GM23338 (cell line): ENCODE results near the gene SMIM43. TPM values are rescaled to one million over a fixed set of nuclear protein-coding genes. Genes with fewer than 3 reads are reported as not detected.

Experiments
- ATAC-seq: fragments of 200-7000 bp; cut with Tn5 transposase; 3 replicates; pipeline ENCODE4 v1.9.1; 2020
- DNase-seq: peaks from one replicate; pipeline ENCODE4 v3.0.0-alpha.2; 2015; ENCODE audit warnings: low spot score
- H2AFZ ChIP-seq: fragments of 200-600 bp; sonication (generic); 2 replicates; pipeline ENCODE4 v1.8.0; 2016; ENCODE audit warnings: antibody characterized with exemption, mild to moderate bottlenecking, moderate library complexity
- H3F3A ChIP-seq: fragments of 200-600 bp; sonication (generic); replicated peaks from 2 replicates; pipeline ENCODE4 v1.8.0; 2017; ENCODE audit warnings: antibody characterized with exemption, mixed run types, low read depth
- H3K27ac ChIP-seq: fragments of 200-600 bp; sonication (generic); 2 replicates; pipeline ENCODE4 v1.6.1; 2016; ENCODE audit warnings: low read depth
- H3K27me3 ChIP-seq: fragments of 200-600 bp; sonication (generic); 2 replicates; pipeline ENCODE4 v1.8.0; 2016; ENCODE audit warnings: mild to moderate bottlenecking, mixed run types, moderate library complexity; ENCODE audit not compliant: insufficient read depth
- H3K36me3 ChIP-seq: fragments of 200-600 bp; sonication (generic); 2 replicates; pipeline ENCODE4 v1.8.0; 2016; ENCODE audit warnings: mild to moderate bottlenecking; ENCODE audit not compliant: insufficient read depth
- H3K4me1 ChIP-seq: fragments of 200-600 bp; sonication (generic); 2 replicates; pipeline ENCODE4 v1.8.0; 2016; ENCODE audit warnings: mild to moderate bottlenecking, moderate library complexity; ENCODE audit not compliant: insufficient read depth
- H3K4me2 ChIP-seq: fragments of 200-600 bp; sonication (generic); 2 replicates; pipeline ENCODE4 v1.7.1; 2017; ENCODE audit warnings: mixed run types
- H3K4me3 ChIP-seq: fragments of 200-600 bp; sonication (generic); 2 replicates; pipeline ENCODE4 v1.6.1; 2016; ENCODE audit warnings: mixed run types
- H3K79me2 ChIP-seq: fragments of 200-600 bp; sonication (generic); replicated peaks from 2 replicates; pipeline ENCODE4 v1.8.0; 2017; ENCODE audit warnings: mild to moderate bottlenecking; ENCODE audit not compliant: insufficient read depth
- H3K9me2 ChIP-seq: fragments of 200-600 bp; sonication (generic); 2 replicates; pipeline ENCODE4 v1.8.0; 2017; ENCODE audit not compliant: insufficient read depth
- H4K20me1 ChIP-seq: fragments of 200-600 bp; sonication (generic); replicated peaks from 2 replicates; pipeline ENCODE4 v1.8.0; 2017; ENCODE audit warnings: mild to moderate bottlenecking; ENCODE audit not compliant: insufficient read depth
- H3K27ac Mint-ChIP-seq: 2 replicates; pipeline ENCODE4 v1.8.0; 2020; ENCODE audit warnings: inconsistent platforms, mild to moderate bottlenecking, moderate library complexity, mixed read lengths
- H3K27me3 Mint-ChIP-seq: 3 replicates; pipeline ENCODE4 v1.8.0; 2022; ENCODE audit warnings: low read depth, mild to moderate bottlenecking, moderate library complexity, mixed read lengths, inconsistent platforms; ENCODE audit not compliant: insufficient read depth, poor library complexity
- H3K36me3 Mint-ChIP-seq: 3 replicates; pipeline ENCODE4 v1.8.0; 2021; ENCODE audit warnings: low read depth, mild to moderate bottlenecking, inconsistent platforms, moderate library complexity, mixed read lengths
- H3K4me1 Mint-ChIP-seq: 3 replicates; pipeline ENCODE4 v1.8.0; 2020; ENCODE audit warnings: mild to moderate bottlenecking, inconsistent platforms, mixed read lengths
- H3K4me3 Mint-ChIP-seq: 3 replicates; pipeline ENCODE4 v1.8.0; 2021; ENCODE audit warnings: moderate library complexity, mild to moderate bottlenecking, inconsistent platforms, mixed read lengths
- H3K9me3 Mint-ChIP-seq: 3 replicates; pipeline ENCODE4 v1.8.0; 2020; ENCODE audit warnings: moderate library complexity, mild to moderate bottlenecking, inconsistent platforms, mixed read lengths
- CREB1 ChIP-seq: fragments of 250-450 bp; sonication (Bioruptor Pico); IDR thresholded peaks from 2 replicates; pipeline ENCODE4 v1.5.0; 2020; ENCODE audit warnings: low read depth, mild to moderate bottlenecking, moderate library complexity
- CTCF ChIP-seq, 2 experiments: fragments of 200-600 bp in 1 of 2; sonication (generic) in 1 of 2; conservative IDR thresholded peaks; 2 replicates each; pipeline versions ENCODE4 v1.5.1 to v1.6.1; 2016 to 2017; ENCODE audit warnings: antibody characterized with exemption in 2 of 2, low read depth in 2 of 2, mild to moderate bottlenecking in 2 of 2, moderate library complexity in 1 of 2
- ETS1 ChIP-seq: IDR thresholded peaks from 2 replicates; pipeline ENCODE4 v1.6.1; 2016; ENCODE audit warnings: antibody characterized with exemption
- EZH2 ChIP-seq: fragments of 200-600 bp; sonication (generic); IDR thresholded peaks from one replicate; pipeline ENCODE4 v1.8.0; 2017; ENCODE audit warnings: antibody characterized with exemption, mild to moderate bottlenecking, low read depth; ENCODE audit not compliant: unreplicated experiment
- EZH2phosphoT487 ChIP-seq: fragments of 200-600 bp; sonication (generic); IDR thresholded peaks from one replicate; pipeline ENCODE4 v1.8.1; 2018; ENCODE audit warnings: antibody characterized with exemption; ENCODE audit not compliant: unreplicated experiment
- JUNB ChIP-seq: IDR thresholded peaks from one replicate; pipeline ENCODE4 v1.6.1; 2016; ENCODE audit warnings: antibody characterized with exemption; ENCODE audit not compliant: unreplicated experiment
- NANOG ChIP-seq: IDR thresholded peaks from 2 replicates; pipeline ENCODE4 v1.6.1; 2016; ENCODE audit warnings: antibody characterized with exemption, borderline replicate concordance
- POLR2AphosphoS5 ChIP-seq: IDR thresholded peaks from 2 replicates; pipeline ENCODE4 v1.6.1; 2016; ENCODE audit warnings: antibody characterized with exemption, low read depth
- REST ChIP-seq: IDR thresholded peaks from one replicate; pipeline ENCODE4 v1.6.1; 2018; ENCODE audit warnings: antibody characterized with exemption; ENCODE audit not compliant: unreplicated experiment
- STAT1 ChIP-seq: IDR thresholded peaks from one replicate; pipeline ENCODE4 v1.6.1; 2016; ENCODE audit warnings: antibody characterized with exemption; ENCODE audit not compliant: unreplicated experiment
- ZNF114 ChIP-seq: fragments of 250-450 bp; sonication (Bioruptor Pico); IDR thresholded peaks from 2 replicates; pipeline ENCODE4 v1.5.0; 2020; ENCODE audit warnings: mild to moderate bottlenecking, moderate library complexity
- ZNF331 ChIP-seq: fragments of 250-450 bp; sonication (Bioruptor Pico); IDR thresholded peaks from 2 replicates; pipeline ENCODE4 v1.5.0; 2020; ENCODE audit warnings: low read depth, mild to moderate bottlenecking, moderate library complexity
- polyA plus RNA-seq: library from polyadenylated mRNA; unstranded; fragments of >200 nt; fragmentation: Nextera tagmentation; extraction: Ambion mirVana; gene quantifications from 2 replicates; pipeline ENCODE4 v1.2.1, GENCODE V29; 2016
- total RNA-seq: library from RNA; depleted of rRNA; stranded (reverse); fragments of >200 nt; shearing (Covaris generic); gene quantifications from 2 replicates; pipeline ENCODE4 v1.2.3, GENCODE V29; 2014
- TF ChIP-seq, protein P1 (sequence below): fragments of 250-450 bp; sonication (Bioruptor Pico); IDR thresholded peaks from 2 replicates; pipeline ENCODE4 v1.5.0; 2020; ENCODE audit warnings: mild to moderate bottlenecking, moderate library complexity

SMIM43 gene
- total and polyA plus RNA-seq, 2 experiments from 2014 or later, result 0.26 to 0.56 TPM

GRCh38 chr4:121773883-121774282 lies 8.9 kb upstream of the SMIM43 start (continued):
- TF ChIP-seq ETS1, result no peak
- no peak for TF ChIP-seq STAT1
- no peak for TF ChIP-seq EZH2

- H3K27me3 Mint-ChIP-seq, result peaks cover 4% of the 10 kb centered on the region
- Histone ChIP-seq H3F3A (no peaks in the 10 kb centered on the region), H3K4me1 (no peaks in the 10 kb centered on the region), H3K4me2 (no peak overlapping the region), H3K27me3 (peaks cover 27% of the 10 kb centered on the region), H3K9me2 (no peaks in the 10 kb centered on the region), H4K20me1 (no peaks in the 10 kb centered on the region), H2AFZ (no peak overlapping the region), H3K79me2 (no peaks in the 10 kb centered on the region), H3K27ac (no peak overlapping the region), H3K4me3 (no peak overlapping the region), H3K36me3 (no peaks in the 10 kb centered on the region)
- no peak overlapping the region for H3K4me3 Mint-ChIP-seq
- no peaks in the 10 kb centered on the region for H3K36me3 Mint-ChIP-seq
- H3K27ac Mint-ChIP-seq, result no peak overlapping the region
- H3K9me3 Mint-ChIP-seq, result no peaks in the 10 kb centered on the region
- peaks cover 9% of the 10 kb centered on the region for H3K4me1 Mint-ChIP-seq
- ATAC-seq (no peak), DNase-seq (no peak)
- TF ChIP-seq, protein P1, sequence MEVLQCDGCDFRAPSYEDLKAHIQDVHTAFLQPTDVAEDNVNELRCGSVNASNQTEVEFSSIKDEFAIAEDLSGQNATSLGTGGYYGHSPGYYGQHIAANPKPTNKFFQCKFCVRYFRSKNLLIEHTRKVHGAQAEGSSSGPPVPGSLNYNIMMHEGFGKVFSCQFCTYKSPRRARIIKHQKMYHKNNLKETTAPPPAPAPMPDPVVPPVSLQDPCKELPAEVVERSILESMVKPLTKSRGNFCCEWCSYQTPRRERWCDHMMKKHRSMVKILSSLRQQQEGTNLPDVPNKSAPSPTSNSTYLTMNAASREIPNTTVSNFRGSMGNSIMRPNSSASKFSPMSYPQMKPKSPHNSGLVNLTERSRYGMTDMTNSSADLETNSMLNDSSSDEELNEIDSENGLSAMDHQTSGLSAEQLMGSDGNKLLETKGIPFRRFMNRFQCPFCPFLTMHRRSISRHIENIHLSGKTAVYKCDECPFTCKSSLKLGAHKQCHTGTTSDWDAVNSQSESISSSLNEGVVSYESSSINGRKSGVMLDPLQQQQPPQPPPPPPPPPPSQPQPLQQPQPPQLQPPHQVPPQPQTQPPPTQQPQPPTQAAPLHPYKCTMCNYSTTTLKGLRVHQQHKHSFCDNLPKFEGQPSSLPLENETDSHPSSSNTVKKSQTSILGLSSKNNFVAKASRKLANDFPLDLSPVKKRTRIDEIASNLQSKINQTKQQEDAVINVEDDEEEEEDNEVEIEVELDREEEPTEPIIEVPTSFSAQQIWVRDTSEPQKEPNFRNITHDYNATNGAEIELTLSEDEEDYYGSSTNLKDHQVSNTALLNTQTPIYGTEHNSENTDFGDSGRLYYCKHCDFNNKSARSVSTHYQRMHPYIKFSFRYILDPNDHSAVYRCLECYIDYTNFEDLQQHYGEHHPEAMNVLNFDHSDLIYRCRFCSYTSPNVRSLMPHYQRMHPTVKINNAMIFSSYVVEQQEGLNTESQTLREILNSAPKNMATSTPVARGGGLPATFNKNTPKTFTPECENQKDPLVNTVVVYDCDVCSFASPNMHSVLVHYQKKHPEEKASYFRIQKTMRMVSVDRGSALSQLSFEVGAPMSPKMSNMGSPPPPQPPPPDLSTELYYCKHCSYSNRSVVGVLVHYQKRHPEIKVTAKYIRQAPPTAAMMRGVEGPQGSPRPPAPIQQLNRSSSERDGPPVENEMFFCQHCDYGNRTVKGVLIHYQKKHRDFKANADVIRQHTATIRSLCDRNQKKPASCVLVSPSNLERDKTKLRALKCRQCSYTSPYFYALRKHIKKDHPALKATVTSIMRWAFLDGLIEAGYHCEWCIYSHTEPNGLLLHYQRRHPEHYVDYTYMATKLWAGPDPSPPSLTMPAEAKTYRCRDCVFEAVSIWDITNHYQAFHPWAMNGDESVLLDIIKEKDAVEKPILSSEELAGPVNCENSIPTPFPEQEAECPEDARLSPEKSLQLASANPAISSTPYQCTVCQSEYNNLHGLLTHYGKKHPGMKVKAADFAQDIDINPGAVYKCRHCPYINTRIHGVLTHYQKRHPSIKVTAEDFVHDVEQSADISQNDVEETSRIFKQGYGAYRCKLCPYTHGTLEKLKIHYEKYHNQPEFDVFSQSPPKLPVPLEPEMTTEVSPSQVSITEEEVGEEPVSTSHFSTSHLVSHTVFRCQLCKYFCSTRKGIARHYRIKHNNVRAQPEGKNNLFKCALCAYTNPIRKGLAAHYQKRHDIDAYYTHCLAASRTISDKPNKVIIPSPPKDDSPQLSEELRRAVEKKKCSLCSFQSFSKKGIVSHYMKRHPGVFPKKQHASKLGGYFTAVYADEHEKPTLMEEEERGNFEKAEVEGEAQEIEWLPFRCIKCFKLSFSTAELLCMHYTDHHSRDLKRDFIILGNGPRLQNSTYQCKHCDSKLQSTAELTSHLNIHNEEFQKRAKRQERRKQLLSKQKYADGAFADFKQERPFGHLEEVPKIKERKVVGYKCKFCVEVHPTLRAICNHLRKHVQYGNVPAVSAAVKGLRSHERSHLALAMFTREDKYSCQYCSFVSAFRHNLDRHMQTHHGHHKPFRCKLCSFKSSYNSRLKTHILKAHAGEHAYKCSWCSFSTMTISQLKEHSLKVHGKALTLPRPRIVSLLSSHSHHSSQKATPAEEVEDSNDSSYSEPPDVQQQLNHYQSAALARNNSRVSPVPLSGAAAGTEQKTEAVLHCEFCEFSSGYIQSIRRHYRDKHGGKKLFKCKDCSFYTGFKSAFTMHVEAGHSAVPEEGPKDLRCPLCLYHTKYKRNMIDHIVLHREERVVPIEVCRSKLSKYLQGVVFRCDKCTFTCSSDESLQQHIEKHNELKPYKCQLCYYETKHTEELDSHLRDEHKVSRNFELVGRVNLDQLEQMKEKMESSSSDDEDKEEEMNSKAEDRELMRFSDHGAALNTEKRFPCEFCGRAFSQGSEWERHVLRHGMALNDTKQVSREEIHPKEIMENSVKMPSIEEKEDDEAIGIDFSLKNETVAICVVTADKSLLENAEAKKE (CRISPR knock-in tag), result no peak
- no peak for TF ChIP-seq ZNF331 (CRISPR knock-in tag)
- no peak for TF ChIP-seq JUNB
- no peak for TF ChIP-seq ETS1
- TF ChIP-seq CTCF (conservative IDR thresholded peaks at IDR 0.05; ENCODE audit: low read depth in 2 of 2), result no peak
- TF ChIP-seq EZH2phosphoT487, result no peak
- TF ChIP-seq REST, result no peak
- TF ChIP-seq CREB1 (CRISPR knock-in tag), result no peak
- TF ChIP-seq NANOG, result no peak
- TF ChIP-seq ZNF114, result no peak
- TF ChIP-seq POLR2AphosphoS5, result no peak
Observed at GRCh38 chr4:121771869-121772268, 6.9 kb upstream of the SMIM43 start.
